GM23338 (cell line): ENCODE measurements around the gene TGM6. TPM values are rescaled to one million over a fixed set of nuclear protein-coding genes. Genes with fewer than 3 reads are reported as not detected.

Source experiments
- ATAC-seq: fragments of 200-7000 bp; cut with Tn5 transposase; 3 replicates; pipeline ENCODE4 v1.9.1; 2020
- DNase-seq: peaks from one replicate; pipeline ENCODE4 v3.0.0-alpha.2; 2015; ENCODE audit warnings: low spot score
- H2AFZ ChIP-seq: fragments of 200-600 bp; sonication (generic); 2 replicates; pipeline ENCODE4 v1.8.0; 2016; ENCODE audit warnings: antibody characterized with exemption, mild to moderate bottlenecking, moderate library complexity
- H3F3A ChIP-seq: fragments of 200-600 bp; sonication (generic); replicated peaks from 2 replicates; pipeline ENCODE4 v1.8.0; 2017; ENCODE audit warnings: antibody characterized with exemption, mixed run types, low read depth
- H3K27ac ChIP-seq: fragments of 200-600 bp; sonication (generic); 2 replicates; pipeline ENCODE4 v1.6.1; 2016; ENCODE audit warnings: low read depth
- H3K27me3 ChIP-seq: fragments of 200-600 bp; sonication (generic); 2 replicates; pipeline ENCODE4 v1.8.0; 2016; ENCODE audit warnings: mild to moderate bottlenecking, mixed run types, moderate library complexity; ENCODE audit not compliant: insufficient read depth
- H3K36me3 ChIP-seq: fragments of 200-600 bp; sonication (generic); 2 replicates; pipeline ENCODE4 v1.8.0; 2016; ENCODE audit warnings: mild to moderate bottlenecking; ENCODE audit not compliant: insufficient read depth
- H3K4me1 ChIP-seq: fragments of 200-600 bp; sonication (generic); 2 replicates; pipeline ENCODE4 v1.8.0; 2016; ENCODE audit warnings: mild to moderate bottlenecking, moderate library complexity; ENCODE audit not compliant: insufficient read depth
- H3K4me2 ChIP-seq: fragments of 200-600 bp; sonication (generic); 2 replicates; pipeline ENCODE4 v1.7.1; 2017; ENCODE audit warnings: mixed run types
- H3K4me3 ChIP-seq: fragments of 200-600 bp; sonication (generic); 2 replicates; pipeline ENCODE4 v1.6.1; 2016; ENCODE audit warnings: mixed run types
- H3K79me2 ChIP-seq: fragments of 200-600 bp; sonication (generic); replicated peaks from 2 replicates; pipeline ENCODE4 v1.8.0; 2017; ENCODE audit warnings: mild to moderate bottlenecking; ENCODE audit not compliant: insufficient read depth
- H3K9me2 ChIP-seq: fragments of 200-600 bp; sonication (generic); 2 replicates; pipeline ENCODE4 v1.8.0; 2017; ENCODE audit not compliant: insufficient read depth
- H4K20me1 ChIP-seq: fragments of 200-600 bp; sonication (generic); replicated peaks from 2 replicates; pipeline ENCODE4 v1.8.0; 2017; ENCODE audit warnings: mild to moderate bottlenecking; ENCODE audit not compliant: insufficient read depth
- H3K27ac Mint-ChIP-seq: 2 replicates; pipeline ENCODE4 v1.8.0; 2020; ENCODE audit warnings: inconsistent platforms, mild to moderate bottlenecking, moderate library complexity, mixed read lengths
- H3K27me3 Mint-ChIP-seq: 3 replicates; pipeline ENCODE4 v1.8.0; 2022; ENCODE audit warnings: low read depth, mild to moderate bottlenecking, moderate library complexity, mixed read lengths, inconsistent platforms; ENCODE audit not compliant: insufficient read depth, poor library complexity
- H3K36me3 Mint-ChIP-seq: 3 replicates; pipeline ENCODE4 v1.8.0; 2021; ENCODE audit warnings: low read depth, mild to moderate bottlenecking, inconsistent platforms, moderate library complexity, mixed read lengths
- H3K4me1 Mint-ChIP-seq: 3 replicates; pipeline ENCODE4 v1.8.0; 2020; ENCODE audit warnings: mild to moderate bottlenecking, inconsistent platforms, mixed read lengths
- H3K4me3 Mint-ChIP-seq: 3 replicates; pipeline ENCODE4 v1.8.0; 2021; ENCODE audit warnings: moderate library complexity, mild to moderate bottlenecking, inconsistent platforms, mixed read lengths
- H3K9me3 Mint-ChIP-seq: 3 replicates; pipeline ENCODE4 v1.8.0; 2020; ENCODE audit warnings: moderate library complexity, mild to moderate bottlenecking, inconsistent platforms, mixed read lengths
- CREB1 ChIP-seq: fragments of 250-450 bp; sonication (Bioruptor Pico); IDR thresholded peaks from 2 replicates; pipeline ENCODE4 v1.5.0; 2020; ENCODE audit warnings: low read depth, mild to moderate bottlenecking, moderate library complexity
- CTCF ChIP-seq, 2 experiments: fragments of 200-600 bp in 1 of 2; sonication (generic) in 1 of 2; conservative IDR thresholded peaks; 2 replicates each; pipeline versions ENCODE4 v1.5.1 to v1.6.1; 2016 to 2017; ENCODE audit warnings: antibody characterized with exemption in 2 of 2, low read depth in 2 of 2, mild to moderate bottlenecking in 2 of 2, moderate library complexity in 1 of 2
- EZH2 ChIP-seq: fragments of 200-600 bp; sonication (generic); IDR thresholded peaks from one replicate; pipeline ENCODE4 v1.8.0; 2017; ENCODE audit warnings: antibody characterized with exemption, mild to moderate bottlenecking, low read depth; ENCODE audit not compliant: unreplicated experiment
- EZH2phosphoT487 ChIP-seq: fragments of 200-600 bp; sonication (generic); IDR thresholded peaks from one replicate; pipeline ENCODE4 v1.8.1; 2018; ENCODE audit warnings: antibody characterized with exemption; ENCODE audit not compliant: unreplicated experiment
- JUNB ChIP-seq: IDR thresholded peaks from one replicate; pipeline ENCODE4 v1.6.1; 2016; ENCODE audit warnings: antibody characterized with exemption; ENCODE audit not compliant: unreplicated experiment
- NANOG ChIP-seq: IDR thresholded peaks from 2 replicates; pipeline ENCODE4 v1.6.1; 2016; ENCODE audit warnings: antibody characterized with exemption, borderline replicate concordance
- POLR2AphosphoS5 ChIP-seq: IDR thresholded peaks from 2 replicates; pipeline ENCODE4 v1.6.1; 2016; ENCODE audit warnings: antibody characterized with exemption, low read depth
- STAT1 ChIP-seq: IDR thresholded peaks from one replicate; pipeline ENCODE4 v1.6.1; 2016; ENCODE audit warnings: antibody characterized with exemption; ENCODE audit not compliant: unreplicated experiment
- ZNF114 ChIP-seq: fragments of 250-450 bp; sonication (Bioruptor Pico); IDR thresholded peaks from 2 replicates; pipeline ENCODE4 v1.5.0; 2020; ENCODE audit warnings: mild to moderate bottlenecking, moderate library complexity
- ZNF331 ChIP-seq: fragments of 250-450 bp; sonication (Bioruptor Pico); IDR thresholded peaks from 2 replicates; pipeline ENCODE4 v1.5.0; 2020; ENCODE audit warnings: low read depth, mild to moderate bottlenecking, moderate library complexity
- polyA plus RNA-seq: library from polyadenylated mRNA; unstranded; fragments of >200 nt; fragmentation: Nextera tagmentation; extraction: Ambion mirVana; gene quantifications from 2 replicates; pipeline ENCODE4 v1.2.1, GENCODE V29; 2016
- total RNA-seq: library from RNA; depleted of rRNA; stranded (reverse); fragments of >200 nt; shearing (Covaris generic); gene quantifications from 2 replicates; pipeline ENCODE4 v1.2.3, GENCODE V29; 2014
- TF ChIP-seq, protein P1 (sequence below): fragments of 250-450 bp; sonication (Bioruptor Pico); IDR thresholded peaks from 2 replicates; pipeline ENCODE4 v1.5.0; 2020; ENCODE audit warnings: mild to moderate bottlenecking, moderate library complexity
- TF ChIP-seq, protein P2 (sequence below): IDR thresholded peaks from 2 replicates; pipeline ENCODE4 v1.6.1; 2016; ENCODE audit warnings: antibody characterized with exemption

The TGM6 gene
- total and polyA plus RNA-seq, 2 experiments from 2014 or later, result not detected

DNA sequence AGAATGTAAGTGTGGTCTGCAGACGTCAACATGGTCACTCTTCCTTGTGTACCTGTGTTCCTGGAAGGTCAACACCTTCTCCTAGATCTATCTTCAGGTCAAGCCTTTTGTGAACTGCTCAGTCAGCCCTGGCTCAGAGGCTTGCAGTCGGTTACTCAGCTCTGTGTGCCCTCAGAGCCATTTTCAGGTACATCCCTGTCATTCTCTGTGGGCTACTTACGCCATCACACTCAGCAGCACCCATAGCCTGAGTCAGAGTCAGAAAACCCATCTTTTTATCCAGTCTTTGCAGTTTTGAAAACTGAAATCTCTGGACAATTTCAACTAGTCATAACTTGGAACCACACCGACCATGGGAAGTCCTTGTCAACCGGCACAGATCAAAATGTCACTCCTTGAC is 49.6 kb upstream of the TGM6 start:
- DNase-seq, result no peak
- no peaks in the 10 kb centered on the region for H3K9me3 Mint-ChIP-seq

GRCh38 chr20:2331901-2332565 is 48.7 kb upstream of the TGM6 start:
- Histone ChIP-seq H4K20me1 (no peaks in the 10 kb centered on the region), H3K27ac (no peak overlapping the region), H3K27me3 (no peaks in the 10 kb centered on the region), H2AFZ (no peak overlapping the region), H3K9me2 (0 out of 2 replicates have a peak, but pooled peaks cover 6% of the 10 kb centered on the region), H3K4me3 (no peak overlapping the region), H3K4me1 (no peaks in the 10 kb centered on the region), H3K36me3 (no peaks in the 10 kb centered on the region), H3K4me2 (no peak overlapping the region), H3F3A (no peaks in the 10 kb centered on the region), H3K79me2 (no peaks in the 10 kb centered on the region)
- no peak for DNase-seq
- Mint-ChIP-seq H3K36me3 (no peaks in the 10 kb centered on the region), H3K27ac (no peak overlapping the region), H3K27me3 (peaks cover 9% of the 10 kb centered on the region), H3K9me3 (no peaks in the 10 kb centered on the region), H3K4me1 (peaks cover 11% of the 10 kb centered on the region), H3K4me3 (no peak overlapping the region)
- ATAC-seq, result no peak
- no peak for TF ChIP-seq EZH2phosphoT487
- no peak for TF ChIP-seq POLR2AphosphoS5
- TF ChIP-seq CREB1 (CRISPR knock-in tag), result no peak
- TF ChIP-seq EZH2, result no peak
- no peak for TF ChIP-seq ZNF114 (CRISPR knock-in tag)
- TF ChIP-seq, protein P1, sequence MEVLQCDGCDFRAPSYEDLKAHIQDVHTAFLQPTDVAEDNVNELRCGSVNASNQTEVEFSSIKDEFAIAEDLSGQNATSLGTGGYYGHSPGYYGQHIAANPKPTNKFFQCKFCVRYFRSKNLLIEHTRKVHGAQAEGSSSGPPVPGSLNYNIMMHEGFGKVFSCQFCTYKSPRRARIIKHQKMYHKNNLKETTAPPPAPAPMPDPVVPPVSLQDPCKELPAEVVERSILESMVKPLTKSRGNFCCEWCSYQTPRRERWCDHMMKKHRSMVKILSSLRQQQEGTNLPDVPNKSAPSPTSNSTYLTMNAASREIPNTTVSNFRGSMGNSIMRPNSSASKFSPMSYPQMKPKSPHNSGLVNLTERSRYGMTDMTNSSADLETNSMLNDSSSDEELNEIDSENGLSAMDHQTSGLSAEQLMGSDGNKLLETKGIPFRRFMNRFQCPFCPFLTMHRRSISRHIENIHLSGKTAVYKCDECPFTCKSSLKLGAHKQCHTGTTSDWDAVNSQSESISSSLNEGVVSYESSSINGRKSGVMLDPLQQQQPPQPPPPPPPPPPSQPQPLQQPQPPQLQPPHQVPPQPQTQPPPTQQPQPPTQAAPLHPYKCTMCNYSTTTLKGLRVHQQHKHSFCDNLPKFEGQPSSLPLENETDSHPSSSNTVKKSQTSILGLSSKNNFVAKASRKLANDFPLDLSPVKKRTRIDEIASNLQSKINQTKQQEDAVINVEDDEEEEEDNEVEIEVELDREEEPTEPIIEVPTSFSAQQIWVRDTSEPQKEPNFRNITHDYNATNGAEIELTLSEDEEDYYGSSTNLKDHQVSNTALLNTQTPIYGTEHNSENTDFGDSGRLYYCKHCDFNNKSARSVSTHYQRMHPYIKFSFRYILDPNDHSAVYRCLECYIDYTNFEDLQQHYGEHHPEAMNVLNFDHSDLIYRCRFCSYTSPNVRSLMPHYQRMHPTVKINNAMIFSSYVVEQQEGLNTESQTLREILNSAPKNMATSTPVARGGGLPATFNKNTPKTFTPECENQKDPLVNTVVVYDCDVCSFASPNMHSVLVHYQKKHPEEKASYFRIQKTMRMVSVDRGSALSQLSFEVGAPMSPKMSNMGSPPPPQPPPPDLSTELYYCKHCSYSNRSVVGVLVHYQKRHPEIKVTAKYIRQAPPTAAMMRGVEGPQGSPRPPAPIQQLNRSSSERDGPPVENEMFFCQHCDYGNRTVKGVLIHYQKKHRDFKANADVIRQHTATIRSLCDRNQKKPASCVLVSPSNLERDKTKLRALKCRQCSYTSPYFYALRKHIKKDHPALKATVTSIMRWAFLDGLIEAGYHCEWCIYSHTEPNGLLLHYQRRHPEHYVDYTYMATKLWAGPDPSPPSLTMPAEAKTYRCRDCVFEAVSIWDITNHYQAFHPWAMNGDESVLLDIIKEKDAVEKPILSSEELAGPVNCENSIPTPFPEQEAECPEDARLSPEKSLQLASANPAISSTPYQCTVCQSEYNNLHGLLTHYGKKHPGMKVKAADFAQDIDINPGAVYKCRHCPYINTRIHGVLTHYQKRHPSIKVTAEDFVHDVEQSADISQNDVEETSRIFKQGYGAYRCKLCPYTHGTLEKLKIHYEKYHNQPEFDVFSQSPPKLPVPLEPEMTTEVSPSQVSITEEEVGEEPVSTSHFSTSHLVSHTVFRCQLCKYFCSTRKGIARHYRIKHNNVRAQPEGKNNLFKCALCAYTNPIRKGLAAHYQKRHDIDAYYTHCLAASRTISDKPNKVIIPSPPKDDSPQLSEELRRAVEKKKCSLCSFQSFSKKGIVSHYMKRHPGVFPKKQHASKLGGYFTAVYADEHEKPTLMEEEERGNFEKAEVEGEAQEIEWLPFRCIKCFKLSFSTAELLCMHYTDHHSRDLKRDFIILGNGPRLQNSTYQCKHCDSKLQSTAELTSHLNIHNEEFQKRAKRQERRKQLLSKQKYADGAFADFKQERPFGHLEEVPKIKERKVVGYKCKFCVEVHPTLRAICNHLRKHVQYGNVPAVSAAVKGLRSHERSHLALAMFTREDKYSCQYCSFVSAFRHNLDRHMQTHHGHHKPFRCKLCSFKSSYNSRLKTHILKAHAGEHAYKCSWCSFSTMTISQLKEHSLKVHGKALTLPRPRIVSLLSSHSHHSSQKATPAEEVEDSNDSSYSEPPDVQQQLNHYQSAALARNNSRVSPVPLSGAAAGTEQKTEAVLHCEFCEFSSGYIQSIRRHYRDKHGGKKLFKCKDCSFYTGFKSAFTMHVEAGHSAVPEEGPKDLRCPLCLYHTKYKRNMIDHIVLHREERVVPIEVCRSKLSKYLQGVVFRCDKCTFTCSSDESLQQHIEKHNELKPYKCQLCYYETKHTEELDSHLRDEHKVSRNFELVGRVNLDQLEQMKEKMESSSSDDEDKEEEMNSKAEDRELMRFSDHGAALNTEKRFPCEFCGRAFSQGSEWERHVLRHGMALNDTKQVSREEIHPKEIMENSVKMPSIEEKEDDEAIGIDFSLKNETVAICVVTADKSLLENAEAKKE (CRISPR knock-in tag), result no peak
- TF ChIP-seq, protein P2, sequence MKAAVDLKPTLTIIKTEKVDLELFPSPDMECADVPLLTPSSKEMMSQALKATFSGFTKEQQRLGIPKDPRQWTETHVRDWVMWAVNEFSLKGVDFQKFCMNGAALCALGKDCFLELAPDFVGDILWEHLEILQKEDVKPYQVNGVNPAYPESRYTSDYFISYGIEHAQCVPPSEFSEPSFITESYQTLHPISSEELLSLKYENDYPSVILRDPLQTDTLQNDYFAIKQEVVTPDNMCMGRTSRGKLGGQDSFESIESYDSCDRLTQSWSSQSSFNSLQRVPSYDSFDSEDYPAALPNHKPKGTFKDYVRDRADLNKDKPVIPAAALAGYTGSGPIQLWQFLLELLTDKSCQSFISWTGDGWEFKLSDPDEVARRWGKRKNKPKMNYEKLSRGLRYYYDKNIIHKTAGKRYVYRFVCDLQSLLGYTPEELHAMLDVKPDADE, result no peak
- TF ChIP-seq NANOG, result no peak
- no peak for TF ChIP-seq JUNB
- TF ChIP-seq STAT1, result no peak
- TF ChIP-seq CTCF (conservative IDR thresholded peaks at IDR 0.05; ENCODE audit: low read depth in 2 of 2), result no peak
- TF ChIP-seq ZNF331 (CRISPR knock-in tag), result no peak

More for the DNA sequence above, 49.6 kb upstream of the TGM6 start:
- Histone ChIP-seq H3K36me3 (no peaks in the 10 kb centered on the region), H3K27ac (no peak overlapping the region), H3K27me3 (no peaks in the 10 kb centered on the region), H4K20me1 (no peaks in the 10 kb centered on the region), H3K4me3 (no peak overlapping the region), H3K9me2 (0 out of 2 replicates have a peak, but pooled peaks cover 6% of the 10 kb centered on the region), H3K4me2 (no peak overlapping the region), H3F3A (no peaks in the 10 kb centered on the region), H2AFZ (no peak overlapping the region), H3K79me2 (no peaks in the 10 kb centered on the region), H3K4me1 (no peaks in the 10 kb centered on the region)
- Mint-ChIP-seq H3K27me3 (peaks cover 11% of the 10 kb centered on the region), H3K36me3 (no peaks in the 10 kb centered on the region), H3K27ac (no peak overlapping the region), H3K4me1 (peaks cover 11% of the 10 kb centered on the region), H3K4me3 (no peak overlapping the region)
- TF ChIP-seq JUNB (no peak), EZH2phosphoT487 (no peak), STAT1 (no peak)
- no peak for ATAC-seq
